Activated effector memory CD4-positive, alpha-beta T cell treated with Interleukin-2 at 50 U/mL for 16 hours (primary cell): ENCODE results near the gene PPP5C.
A peak's percentile ranks its signal among the peaks of the same experiment; 100 is the strongest.

Experiments used
- DNase-seq: peaks from one replicate; pipeline ENCODE4 v3.0.0-alpha.2; 2020

PPP5C gene

GRCh38 chr19:46339446-46339845 is 7.4 kb upstream of the PPP5C start:
- no peak for DNase-seq

DNA sequence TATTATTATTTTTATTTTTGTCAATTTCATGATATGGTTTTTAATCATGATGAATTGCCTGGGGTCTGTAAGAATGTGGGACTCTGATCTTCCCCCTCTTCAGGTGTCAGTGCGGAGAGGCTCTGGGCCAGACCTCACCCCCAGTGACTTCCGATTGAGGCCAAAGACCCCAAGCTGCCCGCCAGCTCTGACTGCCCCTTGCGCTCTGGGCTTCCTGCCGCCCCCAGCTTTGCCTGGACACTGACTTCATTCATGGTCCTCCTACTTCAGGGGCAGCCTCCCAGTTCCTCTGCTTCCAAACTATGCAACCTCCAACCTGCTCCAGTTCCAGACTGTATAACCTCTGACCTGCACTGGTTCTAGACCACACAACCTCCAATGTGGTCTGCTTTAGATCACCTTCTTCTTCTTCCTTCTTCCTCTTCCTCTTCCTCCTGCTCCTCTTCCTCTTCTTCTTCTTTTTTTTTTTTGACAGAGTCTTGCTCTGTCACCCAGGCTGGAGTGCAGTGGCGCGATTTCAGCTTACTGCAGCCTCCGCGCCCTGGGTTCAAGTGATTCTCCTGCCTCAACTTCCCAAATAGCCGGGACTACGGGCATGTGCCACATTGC is 6.7 kb upstream of the PPP5C start:
- no peak for DNase-seq

DNA sequence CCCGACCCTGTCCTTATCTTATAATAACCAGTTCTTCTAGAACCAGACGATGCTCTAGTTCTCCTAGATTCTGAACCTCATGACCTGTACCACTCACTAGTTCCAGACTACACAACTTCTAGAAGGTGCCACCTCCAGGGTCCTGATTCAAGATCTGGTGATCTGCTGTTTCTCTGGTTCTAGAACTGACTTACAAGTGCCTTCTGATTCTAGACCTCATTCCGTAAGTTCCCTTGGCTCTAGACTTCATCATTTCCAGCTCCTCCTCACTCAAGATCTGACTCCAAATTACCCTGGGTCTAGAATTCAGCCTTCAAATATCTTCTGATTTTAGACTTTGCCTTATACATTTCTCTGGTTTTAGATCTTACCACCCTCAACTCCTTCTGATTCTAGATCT is 5.0 kb upstream of the PPP5C start:
- DNase-seq, result no peak

DNA sequence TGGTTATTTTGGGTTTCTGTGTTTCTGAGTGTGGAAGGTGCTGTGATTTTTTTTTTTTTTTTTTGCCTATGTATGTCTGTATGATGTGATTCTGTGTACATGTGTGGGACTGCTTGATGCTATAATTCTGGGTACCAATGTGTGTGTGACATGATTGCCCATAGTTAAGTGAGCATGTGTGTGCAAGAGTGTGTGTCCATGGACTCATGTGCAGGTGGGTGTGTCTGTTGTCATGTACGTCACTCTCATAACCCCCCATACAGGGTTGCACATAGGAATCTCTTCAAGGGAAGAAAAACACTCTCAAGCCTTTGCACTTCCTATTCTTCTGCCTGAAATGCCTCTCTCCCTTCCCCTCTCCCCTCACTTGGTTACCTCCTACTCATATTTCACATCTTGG is 2.5 kb upstream of the PPP5C start:
- no peak for DNase-seq

- no peak for DNase-seq
Observed at GRCh38 chr19:46345157-46345556, 1.7 kb upstream of the PPP5C start.

DNA sequence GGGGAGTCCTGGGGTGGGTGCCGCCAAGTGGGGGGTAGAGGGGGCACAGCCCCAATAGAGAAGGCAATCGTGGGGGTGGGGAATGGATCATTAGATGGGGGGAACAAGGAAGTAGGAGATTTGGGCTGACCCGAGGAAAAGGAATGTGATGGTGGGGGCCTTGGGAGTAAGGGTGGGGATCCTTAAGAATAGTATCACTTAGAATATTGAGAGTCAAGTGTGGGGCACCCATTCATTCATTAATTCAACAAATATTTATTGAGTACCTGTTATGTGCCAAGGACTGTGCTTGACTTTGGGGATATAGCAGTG is 641 bp downstream of the PPP5C start:
- DNase-seq, result no peak

GRCh38 chr19:46347985-46348384 is 1.1 kb downstream of the PPP5C start:
- DNase-seq, result no peak

DNA sequence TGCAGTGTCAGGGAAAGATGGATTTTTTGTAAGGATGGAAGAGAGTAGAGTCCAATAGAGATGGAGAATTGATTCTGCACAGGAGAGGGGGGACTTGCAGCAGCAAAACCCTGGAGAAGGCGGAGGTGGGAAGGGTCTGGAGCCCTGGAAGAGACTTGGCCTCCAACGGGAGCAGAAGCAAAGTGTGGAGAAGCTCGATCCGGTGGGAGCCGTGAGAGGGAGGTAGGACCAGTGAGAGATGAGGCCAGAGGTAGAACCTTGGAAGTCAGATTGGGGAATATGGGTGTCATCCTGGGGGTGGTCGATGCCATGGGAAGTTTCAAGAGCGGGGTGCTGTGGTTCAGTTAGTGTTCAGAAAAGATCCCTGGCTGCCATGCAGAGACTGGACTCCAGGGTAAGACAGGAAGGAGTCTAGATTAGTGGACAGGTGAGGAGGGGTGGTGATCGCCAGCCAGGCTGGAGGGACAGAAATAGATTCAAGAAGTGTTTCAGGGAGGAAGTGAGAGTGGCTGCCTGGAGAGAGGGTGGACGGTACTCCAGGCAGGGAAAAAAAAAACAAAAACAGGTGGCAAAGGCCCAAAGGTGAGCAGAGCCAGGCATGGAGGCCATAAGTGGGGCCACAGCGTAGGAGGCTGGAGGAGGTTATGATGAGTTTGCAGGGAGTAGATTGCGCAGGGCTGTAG is 2.6 kb downstream of the PPP5C start:
- no peak for DNase-seq

GRCh38 chr19:46350029-46350757 is 3.3 kb downstream of the PPP5C start:
- DNase-seq, result no peak

GRCh38 chr19:46350758-46351159 is 3.9 kb downstream of the PPP5C start:
- peak; percentile 17 for DNase-seq

DNA sequence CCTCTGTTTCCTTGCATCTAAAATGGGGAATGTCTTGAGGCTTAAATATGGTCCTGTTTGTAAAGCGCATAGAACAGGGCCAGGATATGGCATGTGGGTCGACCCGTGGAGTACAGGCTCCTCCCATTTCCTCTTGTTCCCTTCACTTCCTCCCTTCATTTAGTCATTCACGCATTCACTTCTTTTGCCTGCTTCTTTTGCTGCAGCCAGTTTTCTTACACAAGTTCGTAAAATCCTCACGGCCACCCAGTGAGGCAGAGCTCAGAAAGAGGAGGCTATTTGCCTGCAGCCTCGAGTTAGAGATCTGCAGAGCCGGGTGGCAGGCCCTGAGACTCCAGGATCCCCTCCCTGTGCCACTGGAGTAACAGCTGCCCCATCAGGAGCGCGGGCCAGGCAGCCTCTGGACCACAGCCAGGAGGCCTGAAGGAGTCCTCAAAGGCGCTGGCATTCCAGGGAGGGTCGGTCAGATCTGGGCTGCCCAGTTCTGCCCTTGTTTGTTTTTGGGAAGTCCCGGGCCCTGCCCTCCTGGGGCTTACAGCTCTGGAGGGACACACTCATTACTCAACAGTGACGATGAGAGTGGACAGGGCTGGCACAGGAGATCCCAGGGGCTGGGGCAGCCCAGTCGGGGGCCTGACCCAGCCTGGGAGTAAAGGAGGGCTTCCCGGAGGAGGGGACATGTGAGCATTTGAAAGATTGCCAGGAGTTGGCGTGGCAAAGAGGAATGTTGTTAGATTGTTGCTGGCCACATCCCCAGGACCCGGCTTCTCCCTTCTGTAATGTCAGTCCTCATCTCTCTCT is 4.6 kb downstream of the PPP5C start:
- no peak for DNase-seq

DNA sequence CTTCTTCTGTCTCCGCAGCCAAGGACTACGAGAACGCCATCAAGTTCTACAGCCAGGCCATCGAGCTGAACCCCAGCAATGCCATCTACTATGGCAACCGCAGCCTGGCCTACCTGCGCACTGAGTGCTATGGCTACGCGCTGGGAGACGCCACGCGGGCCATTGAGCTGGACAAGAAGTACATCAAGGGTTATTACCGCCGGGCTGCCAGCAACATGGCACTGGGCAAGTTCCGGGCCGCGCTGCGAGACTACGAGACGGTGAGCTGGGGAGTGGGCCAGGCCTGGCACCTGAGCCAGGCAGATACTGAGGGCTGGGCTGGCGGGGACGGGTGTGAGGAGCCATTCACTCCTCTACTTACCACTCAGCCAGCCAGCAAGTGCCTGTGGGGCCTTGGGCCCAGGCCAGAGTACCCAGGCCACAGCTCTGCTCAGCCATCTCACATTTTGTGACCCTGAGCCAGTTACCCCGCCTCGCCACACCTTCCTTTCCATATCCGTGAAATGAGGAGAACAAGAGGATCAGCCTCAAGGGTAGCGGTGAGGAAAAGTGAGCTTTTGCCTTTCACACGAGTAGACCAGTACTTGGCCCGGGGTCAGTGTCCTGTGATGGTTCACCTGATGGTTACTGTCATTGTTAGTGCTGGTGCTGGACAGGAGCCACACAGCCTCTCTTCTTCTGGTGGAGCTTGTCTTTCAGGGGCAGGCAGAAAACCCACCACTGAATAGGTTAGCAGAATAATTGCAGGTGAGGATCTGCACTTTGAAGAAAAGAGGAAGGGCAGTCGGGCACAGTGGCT is 7.0 kb downstream of the PPP5C start:
- no peak for DNase-seq

GRCh38 chr19:46355234-46356148 is 8.6 kb downstream of the PPP5C start:
- no peak for DNase-seq

GRCh38 chr19:46356149-46357055 is 9.5 kb downstream of the PPP5C start:
- no peak for DNase-seq

DNA sequence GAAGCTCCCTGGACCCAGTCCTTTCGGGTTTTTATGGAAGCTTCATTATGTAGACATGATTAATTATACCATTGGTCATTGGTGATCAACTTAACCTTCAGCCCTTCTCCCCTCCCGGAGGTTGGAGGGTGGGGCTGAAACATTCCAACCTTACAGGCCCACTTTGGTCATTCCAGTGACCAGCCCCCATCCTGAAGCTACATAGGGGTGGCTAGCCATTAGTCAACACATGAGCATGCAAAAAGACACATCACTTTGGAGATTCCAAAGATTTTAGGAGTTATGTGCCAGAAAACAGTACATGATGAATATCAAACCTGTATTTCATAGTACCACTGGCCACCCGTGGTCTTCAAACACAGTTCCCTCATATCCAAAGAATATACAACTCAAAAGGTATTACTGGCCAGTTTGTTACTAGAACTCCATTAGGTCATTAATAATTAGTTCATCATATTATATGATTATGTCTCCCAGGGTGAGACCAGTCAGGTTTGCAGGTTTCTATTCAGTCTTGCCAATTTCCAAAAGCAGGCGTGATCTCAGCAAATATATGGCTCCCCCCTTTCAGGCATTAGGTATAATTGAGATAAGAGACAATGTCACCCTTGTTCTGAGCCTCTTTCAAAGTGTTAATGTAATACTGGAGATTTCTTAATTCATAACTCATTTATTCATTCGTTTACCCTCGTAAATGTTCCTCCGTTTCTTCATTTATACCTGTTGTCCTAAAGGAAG is 11.1 kb downstream of the PPP5C start:
- no peak for DNase-seq

DNA sequence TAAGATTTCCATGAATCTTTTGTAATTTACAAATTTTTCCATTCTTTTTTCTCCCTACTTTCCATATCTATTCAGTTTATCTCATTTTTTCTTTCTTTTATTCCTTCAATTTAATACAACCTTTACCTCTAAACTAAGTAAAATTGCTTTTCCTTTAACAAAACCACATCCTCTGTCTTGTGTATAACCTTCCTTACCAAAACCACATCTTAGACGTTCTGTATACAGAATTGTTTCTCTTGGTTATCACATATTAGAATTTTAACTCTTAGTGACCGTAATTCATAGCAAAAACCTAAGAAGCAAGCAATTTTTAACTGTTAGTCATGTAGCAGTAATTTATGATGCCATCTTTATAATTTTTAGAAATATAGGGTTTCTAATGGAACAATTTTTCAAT is 15.0 kb downstream of the PPP5C start:
- no peak for DNase-seq

DNA sequence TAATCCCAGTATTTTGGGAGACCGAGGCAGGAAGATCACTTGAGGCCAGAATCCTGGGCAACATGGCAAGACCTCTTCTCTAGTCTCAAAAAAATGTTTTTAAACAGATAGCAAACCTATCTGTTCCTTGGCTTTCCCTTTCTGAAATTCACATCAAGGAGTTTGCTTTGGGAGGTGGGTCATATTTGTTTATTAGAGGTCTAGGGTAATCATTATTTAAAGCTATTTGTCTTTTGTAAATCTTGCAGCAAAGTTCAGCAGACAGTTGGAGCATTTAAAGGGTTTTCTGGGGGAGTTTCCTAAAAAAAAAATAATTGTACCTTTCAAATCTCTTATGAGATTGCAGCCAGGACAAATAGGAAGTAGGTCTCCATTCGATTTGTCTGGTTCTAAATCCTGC is 17.5 kb downstream of the PPP5C start:
- DNase-seq, result no peak

- DNase-seq, result no peak
Observed at GRCh38 chr19:46365561-46365960, 18.7 kb downstream of the PPP5C start.

GRCh38 chr19:46366620-46367292 is 19.9 kb downstream of the PPP5C start:
- DNase-seq, result no peak
